ENCODE measurements around the gene GABRG3. TPM values are rescaled to one million over a fixed set of nuclear protein-coding genes. Genes with fewer than 3 reads are reported as not detected.

GABRG3 gene
- total and polyA plus RNA-seq, 5 donors, result under 0.01 TPM; not detected in 4

DNA sequence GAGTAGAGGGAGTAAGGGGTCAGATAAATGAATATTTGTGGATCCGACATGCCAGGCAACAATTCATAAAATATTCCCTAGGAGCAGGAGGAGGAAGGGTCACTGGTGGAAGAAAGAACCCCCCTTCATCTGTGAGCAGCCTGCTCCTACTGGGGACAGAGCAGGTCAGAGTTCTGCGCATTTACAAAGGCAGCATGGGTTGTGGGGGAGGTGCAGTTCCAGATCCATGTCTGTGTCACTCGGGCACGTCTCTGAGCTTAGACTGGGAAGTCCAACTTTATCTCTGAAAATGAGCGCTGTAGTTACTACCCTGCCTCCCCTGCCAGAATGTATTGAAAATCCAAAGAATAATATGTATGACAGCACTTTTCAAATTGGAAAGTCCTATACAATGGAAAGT, 115.2 kb downstream of the GABRG3 start:
- H3K27me3 ChIP-seq (ENCODE audit: control insufficient read depth, insufficient read depth), result no peaks in the 10 kb centered on the region
- ATAC-seq (peak in 1 of 2 donors; percentile 10), DNase-seq (no peak)
- no peaks in the 10 kb centered on the region for H3K9me3 ChIP-seq (ENCODE audit: control insufficient read depth, low read length)
- no peaks in the 10 kb centered on the region for H3K4me1 ChIP-seq (ENCODE audit: control insufficient read depth, insufficient read depth, low read length)
- intact Hi-C loops (cut with DNase I), result no loop called here
- 56% methylated on average over 5 of the region's 5 CpGs for WGBS
- no peak overlapping the region for H3K4me3 ChIP-seq (ENCODE audit: low read length)
- no peak overlapping the region for H3K27ac ChIP-seq (ENCODE audit: low read length)

DNA sequence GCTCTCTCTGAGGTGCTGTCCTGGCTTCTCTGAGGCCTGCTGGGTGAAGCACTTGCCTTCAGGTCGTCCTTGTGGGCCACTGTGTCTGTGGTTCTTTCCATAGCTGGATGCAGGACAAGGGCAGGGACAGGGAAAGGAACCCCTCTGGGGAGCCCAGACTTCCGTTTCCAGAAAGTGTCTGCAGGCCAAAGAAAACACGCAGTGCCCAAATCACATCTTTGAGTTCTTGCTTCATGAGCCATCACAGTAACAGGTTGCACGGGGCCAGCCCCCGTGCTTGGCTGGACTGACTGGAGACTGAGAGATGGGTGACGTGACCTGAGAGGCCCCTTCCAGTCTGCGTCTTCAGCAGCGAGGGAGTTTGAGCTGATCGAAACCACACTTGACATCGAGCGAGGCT, 115.8 kb downstream of the GABRG3 start:
- Histone ChIP-seq H3K27me3 (ENCODE audit: control insufficient read depth, insufficient read depth) (no peaks in the 10 kb centered on the region), H3K9me3 (ENCODE audit: control insufficient read depth, low read length) (no peaks in the 10 kb centered on the region), H3K4me3 (ENCODE audit: low read length) (no peak overlapping the region), H3K4me1 (ENCODE audit: control insufficient read depth, insufficient read depth, low read length) (no peaks in the 10 kb centered on the region), H3K27ac (ENCODE audit: low read length) (no peak overlapping the region)
- intact Hi-C loops (cut with DNase I), result no loop called here
- WGBS, result 53% methylated on average over 11 of the region's 11 CpGs
- ATAC-seq, result peak; percentile 75 to 89
- peak in 2 of 3 donors; percentile 38 to 80 for DNase-seq

DNA sequence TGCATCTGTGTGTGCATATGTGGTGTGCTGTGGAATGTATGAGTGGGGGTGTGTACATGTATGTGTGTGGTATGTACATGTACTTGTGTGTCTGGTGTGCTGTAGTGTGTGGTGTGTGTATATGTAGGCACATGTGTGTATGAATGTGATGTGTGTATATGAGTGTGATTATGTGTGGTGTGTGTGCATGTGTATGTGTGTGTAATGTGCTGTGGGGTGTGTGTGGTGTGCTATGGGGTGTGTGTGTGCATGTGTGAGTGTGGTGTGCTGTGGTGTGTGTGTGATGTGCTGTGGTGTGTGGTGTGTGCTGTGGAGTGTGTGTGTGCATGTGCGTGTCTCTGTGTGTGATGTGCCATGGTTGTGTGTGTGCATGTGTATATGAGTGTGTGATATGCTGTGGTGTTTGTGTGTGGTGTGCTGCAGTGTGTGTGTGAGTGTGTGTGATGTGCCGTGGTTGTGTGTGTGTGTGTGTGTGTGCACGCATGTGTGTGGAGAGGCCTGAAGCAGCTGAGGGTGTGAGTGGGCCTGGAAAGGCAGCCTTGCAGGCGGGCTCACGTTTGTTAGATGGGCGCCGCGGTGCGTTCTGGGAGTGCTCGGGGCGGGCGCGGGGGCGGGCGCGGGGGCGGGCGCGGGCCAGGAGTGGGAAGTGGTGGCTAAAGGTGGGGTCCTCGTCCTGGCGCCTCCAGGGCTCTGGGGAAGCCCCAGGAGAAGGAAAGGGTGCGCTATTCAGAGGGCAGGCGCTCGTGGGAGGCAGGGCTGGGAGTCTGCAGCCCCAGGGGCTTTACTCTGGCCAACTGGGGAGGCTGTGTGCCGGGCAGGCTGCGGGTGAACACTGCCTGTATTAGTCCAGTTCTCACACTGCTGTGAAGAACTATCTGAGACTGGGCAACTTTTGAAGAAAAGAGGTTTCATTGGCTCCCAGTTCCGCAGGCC, 116.9 kb downstream of the GABRG3 start:
- Histone ChIP-seq H3K9me3 (ENCODE audit: control insufficient read depth, low read length) (no peaks in the 10 kb centered on the region), H3K4me3 (ENCODE audit: low read length) (no peak overlapping the region), H3K27me3 (ENCODE audit: control insufficient read depth, insufficient read depth) (no peaks in the 10 kb centered on the region), H3K27ac (ENCODE audit: low read length) (no peak overlapping the region), H3K4me1 (ENCODE audit: control insufficient read depth, insufficient read depth, low read length) (no peaks in the 10 kb centered on the region)
- 96% methylated on average over 27 of the region's 27 CpGs for WGBS
- no peak for DNase-seq
- intact Hi-C loops (cut with DNase I), result no loop called here
- no peak for ATAC-seq

DNA sequence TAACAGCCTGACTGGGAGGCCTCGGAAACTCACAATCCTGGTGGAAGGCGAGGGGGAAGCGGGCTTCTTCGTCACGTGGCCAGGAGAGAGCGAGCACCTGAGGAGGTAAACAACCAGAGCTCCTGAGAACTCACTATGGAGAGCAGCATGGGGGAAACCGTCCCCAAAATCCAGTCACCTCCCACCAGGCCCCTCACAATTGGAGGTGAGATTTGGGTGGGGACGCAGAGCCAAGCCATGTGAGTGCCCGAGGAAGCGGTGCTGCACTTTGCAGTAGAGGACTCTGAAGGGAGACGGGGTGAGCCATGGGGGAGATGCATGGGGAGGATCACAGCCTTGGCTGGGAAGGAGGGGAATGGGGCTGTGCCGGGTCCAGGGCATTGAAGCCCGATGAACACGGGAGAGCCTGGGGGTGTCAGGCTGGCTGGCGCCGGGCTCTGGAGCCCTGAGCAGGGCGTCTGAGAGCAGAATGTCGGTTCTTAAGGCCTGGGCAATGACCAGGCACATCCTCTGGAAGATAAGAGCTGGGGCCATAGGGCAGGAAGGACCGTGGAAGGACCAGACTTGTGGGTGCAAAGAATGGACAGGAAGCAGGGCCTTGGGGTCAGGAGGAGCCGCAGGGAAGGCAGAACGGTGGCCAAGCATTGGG, 117.7 kb downstream of the GABRG3 start:
- Histone ChIP-seq H3K4me1 (ENCODE audit: control insufficient read depth, insufficient read depth, low read length) (no peaks in the 10 kb centered on the region), H3K9me3 (ENCODE audit: control insufficient read depth, low read length) (no peaks in the 10 kb centered on the region), H3K4me3 (ENCODE audit: low read length) (no peak overlapping the region), H3K27me3 (ENCODE audit: control insufficient read depth, insufficient read depth) (no peaks in the 10 kb centered on the region), H3K27ac (ENCODE audit: low read length) (no peak overlapping the region)
- no peak for ATAC-seq
- intact Hi-C loops (cut with DNase I), result no loop called here
- DNase-seq, result no peak
- 92% methylated on average over 21 of the region's 21 CpGs for WGBS

DNA sequence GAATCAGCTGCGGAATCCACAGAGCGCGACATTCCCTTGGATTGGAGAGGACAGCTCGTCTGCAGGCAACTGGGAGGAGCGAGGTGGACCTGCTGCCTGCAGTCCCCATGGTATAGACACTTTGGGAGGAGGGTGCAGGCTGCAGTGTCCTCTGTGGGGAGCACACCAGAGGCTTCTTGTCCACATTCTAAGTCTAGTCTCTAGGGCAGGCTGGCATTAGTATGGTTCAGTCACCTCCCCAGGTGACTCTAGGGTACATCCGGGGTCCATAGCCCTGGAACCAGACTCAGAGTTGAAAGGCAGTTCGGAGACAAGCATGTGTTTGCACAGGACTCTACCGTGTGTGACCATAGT, 118.2 kb downstream of the GABRG3 start:
- Histone ChIP-seq H3K4me3 (ENCODE audit: low read length) (no peak overlapping the region), H3K9me3 (ENCODE audit: control insufficient read depth, low read length) (no peaks in the 10 kb centered on the region), H3K4me1 (ENCODE audit: control insufficient read depth, insufficient read depth, low read length) (no peaks in the 10 kb centered on the region), H3K27ac (ENCODE audit: low read length) (no peak overlapping the region), H3K27me3 (ENCODE audit: control insufficient read depth, insufficient read depth) (no peaks in the 10 kb centered on the region)
- intact Hi-C loops (cut with DNase I), result no loop called here
- no peak for ATAC-seq
- DNase-seq, result no peak
- WGBS, result 93% methylated on average over 8 of the region's 8 CpGs

DNA sequence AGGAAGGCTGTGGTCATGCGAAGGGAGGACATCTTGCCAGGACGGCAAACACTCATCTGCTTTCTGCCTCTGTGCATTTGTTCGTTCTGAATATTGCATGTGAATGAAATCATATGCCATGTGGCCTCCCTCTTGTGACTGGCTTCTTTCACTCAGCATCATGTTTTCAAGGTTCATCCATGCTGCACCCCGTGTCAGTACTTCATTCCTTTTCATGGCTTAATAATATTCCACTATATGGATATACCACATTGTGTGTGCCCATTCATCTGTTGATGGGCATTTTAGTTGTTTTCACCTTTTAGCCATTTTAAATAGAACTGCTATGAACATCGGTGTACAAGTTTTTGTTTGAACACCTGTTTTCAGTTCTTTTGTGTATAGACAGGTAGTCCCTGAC, 118.7 kb downstream of the GABRG3 start:
- no peak overlapping the region for H3K27ac ChIP-seq (ENCODE audit: low read length)
- H3K4me1 ChIP-seq (ENCODE audit: control insufficient read depth, insufficient read depth, low read length), result no peaks in the 10 kb centered on the region
- H3K27me3 ChIP-seq (ENCODE audit: control insufficient read depth, insufficient read depth), result no peaks in the 10 kb centered on the region
- no peak overlapping the region for H3K4me3 ChIP-seq (ENCODE audit: low read length)
- no peaks in the 10 kb centered on the region for H3K9me3 ChIP-seq (ENCODE audit: control insufficient read depth, low read length)
- intact Hi-C loops (cut with DNase I), result no loop called here
- ATAC-seq (no peak), DNase-seq (no peak)
- WGBS, result 93% methylated on average over 5 of the region's 5 CpGs

DNA sequence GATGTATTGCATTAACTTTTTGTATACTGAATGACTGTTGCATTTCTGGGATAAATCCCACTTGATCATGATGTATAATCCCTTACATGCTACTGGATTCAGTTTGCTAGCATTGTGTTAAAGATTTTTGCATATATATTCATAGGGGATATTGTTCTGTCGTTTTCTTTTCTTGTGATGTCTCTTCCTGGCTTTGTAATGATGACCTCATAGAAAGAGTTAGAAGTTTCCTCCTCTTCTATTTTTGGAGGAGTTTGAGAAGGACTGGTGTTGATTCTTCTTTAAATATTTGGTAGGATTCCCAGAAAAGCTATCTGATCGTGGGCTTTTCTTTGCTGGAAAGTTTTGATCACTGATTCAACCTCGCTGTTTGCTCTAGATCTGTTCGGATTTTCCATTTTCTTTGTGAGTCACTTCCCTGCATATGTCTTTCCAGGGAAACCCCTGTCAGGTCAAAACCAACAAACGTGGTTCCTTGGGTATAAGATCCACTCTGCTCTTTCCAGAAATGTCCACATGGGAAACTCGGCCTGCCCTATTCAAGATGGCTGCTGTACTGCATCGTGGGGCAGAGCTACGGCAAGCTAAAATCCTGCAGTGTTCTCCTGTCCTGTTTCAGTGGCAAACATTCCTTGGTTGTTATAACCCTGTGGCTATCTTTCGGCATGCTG, 120.4 kb downstream of the GABRG3 start:
- peak in 1 of 2 donors; percentile 82 for ATAC-seq
- 53% methylated on average over 9 of the region's 9 CpGs for WGBS
- no peak for DNase-seq
- intact Hi-C loops (cut with DNase I), result no loop called here
- Histone ChIP-seq H3K4me3 (ENCODE audit: low read length) (no peak overlapping the region), H3K4me1 (ENCODE audit: control insufficient read depth, insufficient read depth, low read length) (no peaks in the 10 kb centered on the region), H3K27me3 (ENCODE audit: control insufficient read depth, insufficient read depth) (no peaks in the 10 kb centered on the region), H3K27ac (ENCODE audit: low read length) (no peak overlapping the region), H3K9me3 (ENCODE audit: control insufficient read depth, low read length) (no peaks in the 10 kb centered on the region)

DNA sequence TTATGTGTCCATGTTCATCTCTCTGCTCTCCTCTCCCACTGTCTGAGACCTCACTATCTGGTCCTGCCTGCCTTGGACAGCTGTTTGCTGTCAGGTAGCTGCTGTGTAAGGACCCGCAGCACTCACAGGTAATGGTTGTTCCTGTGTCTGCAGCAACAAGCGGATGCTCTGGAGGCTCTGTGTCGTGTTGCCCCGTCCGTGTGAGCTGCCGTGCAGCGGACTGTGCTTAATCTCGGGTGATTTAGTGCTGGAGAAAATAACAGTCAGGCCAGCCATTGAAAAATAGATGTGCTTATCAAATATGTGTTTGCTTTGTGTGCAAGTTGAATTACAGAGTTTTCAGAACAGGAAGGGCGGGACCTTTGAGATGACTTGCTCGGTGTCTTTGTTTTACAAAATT, 121.4 kb downstream of the GABRG3 start:
- Histone ChIP-seq H3K27me3 (ENCODE audit: control insufficient read depth, insufficient read depth) (no peaks in the 10 kb centered on the region), H3K4me3 (ENCODE audit: low read length) (no peak overlapping the region), H3K4me1 (ENCODE audit: control insufficient read depth, insufficient read depth, low read length) (no peaks in the 10 kb centered on the region), H3K27ac (ENCODE audit: low read length) (no peak overlapping the region), H3K9me3 (ENCODE audit: control insufficient read depth, low read length) (no peaks in the 10 kb centered on the region)
- intact Hi-C loops (cut with DNase I), result no loop called here
- WGBS, result 57% methylated on average over 10 of the region's 10 CpGs
- DNase-seq, result no peak
- peak in 1 of 2 donors; percentile 66 for ATAC-seq

DNA sequence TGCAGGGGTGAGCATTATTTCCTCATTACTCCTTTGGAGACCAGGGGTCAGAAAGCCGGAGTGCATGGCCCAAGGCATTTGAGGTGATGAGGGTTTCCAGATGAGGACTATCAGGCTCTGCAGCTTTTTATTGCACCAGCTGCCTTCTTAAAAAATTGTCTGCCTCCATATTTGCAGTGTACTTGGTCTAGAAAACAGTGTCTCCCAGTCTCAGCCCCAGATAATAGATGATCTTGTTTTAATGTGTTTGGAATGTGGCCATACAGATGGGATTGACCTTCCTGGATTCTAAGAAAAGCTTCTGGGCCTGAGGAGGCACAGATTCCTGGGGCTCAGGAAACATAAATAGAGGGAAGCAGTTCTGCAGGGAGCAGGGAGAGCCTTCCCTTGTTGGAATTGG, 123.3 kb downstream of the GABRG3 start:
- no peak for ATAC-seq
- WGBS, result 68% methylated on average over 1 of the region's 1 CpG

DNA sequence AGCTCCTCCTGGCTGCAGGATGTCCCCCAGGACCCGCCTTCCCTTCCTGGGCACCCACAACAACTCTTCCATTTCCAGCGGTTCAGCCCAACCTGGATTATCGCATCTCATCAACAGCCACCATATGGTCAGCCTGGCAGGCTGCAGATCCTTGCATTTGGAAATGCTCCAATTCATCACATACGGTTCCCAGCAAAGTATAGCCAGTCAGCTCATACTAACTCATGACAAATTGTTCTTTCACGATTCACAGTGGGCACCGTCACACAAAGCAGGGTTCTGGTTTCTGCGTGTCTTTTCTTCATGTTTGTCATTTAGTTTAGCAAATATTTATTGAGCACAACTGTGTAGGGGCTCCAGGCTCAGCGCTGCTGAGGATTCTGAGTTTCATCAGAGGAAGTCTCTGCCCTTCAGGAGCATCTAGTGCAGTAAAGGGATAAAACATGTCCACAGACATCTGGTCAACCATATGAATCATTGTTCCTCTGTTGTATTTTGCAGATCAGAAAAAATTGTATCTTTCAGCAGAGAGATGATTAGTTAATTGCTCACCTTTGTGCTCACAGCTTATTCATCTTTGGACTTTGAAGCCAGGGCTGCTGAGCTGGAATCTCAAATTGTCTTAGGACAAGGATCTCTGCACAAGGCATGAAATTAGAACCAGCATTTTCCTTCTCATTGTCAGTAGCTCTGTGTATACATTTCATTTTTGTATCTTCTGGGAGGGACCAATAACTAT, 125.1 kb downstream of the GABRG3 start:
- no peaks in the 10 kb centered on the region for H3K4me1 ChIP-seq (ENCODE audit: control insufficient read depth, insufficient read depth, low read length)
- DNase-seq, result no peak
- WGBS, result 57% methylated on average over 8 of the region's 8 CpGs
- H3K4me3 ChIP-seq (ENCODE audit: low read length), result no peak overlapping the region
- no peak overlapping the region for H3K27ac ChIP-seq (ENCODE audit: low read length)
- ATAC-seq, result no peak
- H3K27me3 ChIP-seq (ENCODE audit: control insufficient read depth, insufficient read depth), result no peaks in the 10 kb centered on the region
- H3K9me3 ChIP-seq (ENCODE audit: control insufficient read depth, low read length), result no peaks in the 10 kb centered on the region
- intact Hi-C loops (cut with DNase I), result no loop called here

More for the DNA sequence above, 123.3 kb downstream of the GABRG3 start:
- Histone ChIP-seq H3K27me3 (ENCODE audit: control insufficient read depth, insufficient read depth) (no peaks in the 10 kb centered on the region), H3K9me3 (ENCODE audit: control insufficient read depth, low read length) (no peaks in the 10 kb centered on the region), H3K4me1 (ENCODE audit: control insufficient read depth, insufficient read depth, low read length) (no peaks in the 10 kb centered on the region), H3K27ac (ENCODE audit: low read length) (no peak overlapping the region), H3K4me3 (ENCODE audit: low read length) (no peak overlapping the region)
- intact Hi-C loops (cut with DNase I), result no loop called here
- no peak for DNase-seq
